Right cardiac atrium (tissue), 5 donors: ENCODE data around the gene C4orf50. TPM values are rescaled to one million over a fixed set of nuclear protein-coding genes. Genes with fewer than 3 reads are reported as not detected.
A peak's percentile ranks its signal among the peaks of the same experiment; 100 is the strongest.

Experiments
- ATAC-seq, 2 donors: fragments of 200-7000 bp; cut with Tn5 transposase; one replicate each; pipeline versions ENCODE4 v1.8.0 to v1.9.1; 2020; ENCODE audit warnings: moderate library complexity in 2 of 2, mild to moderate bottlenecking in 1 of 2
- DNase-seq, 3 donors: peaks; one replicate each; pipeline ENCODE4 v3.0.0-alpha.2; 2020
- H3K27ac ChIP-seq: one replicate; pipeline ENCODE4 v1.5.1; 2013; ENCODE audit warnings: mild to moderate bottlenecking, low read length, control low read depth, moderate library complexity
- H3K27me3 ChIP-seq: one replicate; pipeline ENCODE4 v1.6.1; 2013; ENCODE audit not compliant: control insufficient read depth, insufficient read depth
- H3K4me1 ChIP-seq: one replicate; pipeline ENCODE4 v1.6.1; 2013; ENCODE audit warnings: low read length; ENCODE audit not compliant: control insufficient read depth, insufficient read depth
- H3K4me3 ChIP-seq: one replicate; pipeline ENCODE4 v1.5.1; 2013; ENCODE audit warnings: low read length, control low read depth
- H3K9me3 ChIP-seq: one replicate; pipeline ENCODE4 v1.6.1; 2013; ENCODE audit warnings: low read length; ENCODE audit not compliant: control insufficient read depth
- WGBS: extraction: QIAGEN DNeasy Blood & Tissue Kit; methylation state at CpG from one replicate; pipeline ENCODE4 v1.1.7; 2013; 5-methylcytosine and 5-hydroxymethylcytosine counted together
- intact Hi-C, 4 donors: fragments of 100-400 bp; cut with DNase I; formaldehyde crosslinking; loops; one replicate each; pipeline versions ENCODE4 v1.11.0 to v1.14.0; 2022 to 2023
- polyA plus RNA-seq: library from polyadenylated mRNA; stranded (reverse); fragments of 200-250 nt; gene quantifications from one replicate; pipeline ENCODE4 v1.2.3, GENCODE V29; 2013
- total RNA-seq, 4 donors: library from RNA; stranded (reverse); fragmentation: NEBNext Ultra II Directional; extraction: Animal tissue kit (Norgen Biotek cat#: 25700); gene quantifications; one replicate each; pipeline ENCODE4 v1.2.1, GENCODE V29; 2021
- donor health status: healthy with polysubstance abuse.
- donor health status: DM: no; HTN: yes; CAD: no.
- donor health status: DM: no; HTN: no; CAD: no.
- donor health status: DM: no; HTN: yes; CAD: no; lungs with severe emphysema.
- donor health status: DM: yes; HTN: yes; CAD: no.

C4orf50 gene
- total and polyA plus RNA-seq, 5 donors: 0.02 to 0.03 (median 0.03) TPM; not detected in 2

- 37% methylated on average over 7 of the region's 7 CpGs for WGBS
- intact Hi-C loops: no loop called here
- Histone ChIP-seq H3K27me3 (no peaks in the 10 kb centered on the region), H3K4me1 (no peaks in the 10 kb centered on the region), H3K27ac (no peak overlapping the region), H3K9me3 (peaks cover 3% of the 10 kb centered on the region), H3K4me3 (no peak overlapping the region)
- ATAC-seq (no peak), DNase-seq (no peak)
These were observed 124.0 kb downstream of the C4orf50 start for GRCh38 chr4:5894266-5894665.

- WGBS: 64% methylated on average over 8 of the region's 8 CpGs
- H3K27me3 ChIP-seq: no peaks in the 10 kb centered on the region
- DNase-seq (no peak), ATAC-seq (no peak)
- intact Hi-C loops: no loop called here
- H3K4me3 ChIP-seq: no peak overlapping the region
- no peak overlapping the region for H3K27ac ChIP-seq
- no peaks in the 10 kb centered on the region for H3K4me1 ChIP-seq
- peaks cover 3% of the 10 kb centered on the region for H3K9me3 ChIP-seq
These were observed 124.6 kb downstream of the C4orf50 start for GRCh38 chr4:5893591-5893990.

- DNase-seq: peak in 1 of 3 donors; percentile 56
- no peaks in the 10 kb centered on the region for H3K27me3 ChIP-seq
These were observed 125.1 kb downstream of the C4orf50 start, which contains the start of gene CRMP1 for GRCh38 chr4:5893004-5893580. CRMP1 (minus strand) TSS chr4:5893086; CDS start chr4:5892969, 117 bp downstream.

GRCh38 chr4:5892323-5893003 lies 125.8 kb downstream of the C4orf50 start:
- peaks cover 3% of the 10 kb centered on the region for H3K9me3 ChIP-seq
- peak overlapping the region; percentile 11 for H3K4me3 ChIP-seq
- no peak overlapping the region for H3K27ac ChIP-seq
- WGBS: 2% methylated on average over 100 of the region's 100 CpGs
- peak in 1 of 3 donors; percentile 39 for DNase-seq
- H3K27me3 ChIP-seq: no peaks in the 10 kb centered on the region
- no peaks in the 10 kb centered on the region for H3K4me1 ChIP-seq
- intact Hi-C loops: no loop called here
- no peak for ATAC-seq

More at GRCh38 chr4:5893004-5893580, 125.1 kb downstream of the C4orf50 start, which contains the start of gene CRMP1:
- peak within 1 kb of the TSS; percentile 11 for H3K4me3 ChIP-seq
- H3K9me3 ChIP-seq: peaks cover 3% of the 10 kb centered on the region
- no peaks in the 10 kb centered on the region for H3K4me1 ChIP-seq
- intact Hi-C loops: no loop called here
- WGBS: 4% methylated on average over 67 of the region's 67 CpGs
- ATAC-seq: peak; percentile 36 to 45
- H3K27ac ChIP-seq: no peak within 1 kb of the TSS

- H3K27me3 ChIP-seq: no peaks in the 10 kb centered on the region
- ATAC-seq (no peak), DNase-seq (no peak)
- H3K27ac ChIP-seq: no peak overlapping the region
- no peak overlapping the region for H3K4me3 ChIP-seq
- H3K4me1 ChIP-seq: no peaks in the 10 kb centered on the region
- H3K9me3 ChIP-seq: no peaks in the 10 kb centered on the region
- 12% methylated on average over 34 of the region's 34 CpGs for WGBS
- intact Hi-C loops: no loop called here
These were observed 126.5 kb downstream of the C4orf50 start for GRCh38 chr4:5891563-5892322.

- Histone ChIP-seq H3K9me3 (no peaks in the 10 kb centered on the region), H3K27me3 (no peaks in the 10 kb centered on the region), H3K4me3 (no peak overlapping the region), H3K4me1 (no peaks in the 10 kb centered on the region), H3K27ac (no peak overlapping the region)
- ATAC-seq (no peak), DNase-seq (peak in 1 of 3 donors; percentile 44)
- intact Hi-C loops: no loop called here
- 1% methylated on average over 41 of the region's 41 CpGs for WGBS
These were observed 128.0 kb downstream of the C4orf50 start for GRCh38 chr4:5890063-5890727.

GRCh38 chr4:5889002-5889696 lies 129.1 kb downstream of the C4orf50 start:
- no peak overlapping the region for H3K4me3 ChIP-seq
- no peak for ATAC-seq
- no peaks in the 10 kb centered on the region for H3K4me1 ChIP-seq
- H3K27me3 ChIP-seq: no peaks in the 10 kb centered on the region
- no peak overlapping the region for H3K27ac ChIP-seq
- no peaks in the 10 kb centered on the region for H3K9me3 ChIP-seq
- DNase-seq: peak in 1 of 3 donors; percentile 45
- WGBS: 23% methylated on average over 8 of the region's 8 CpGs
- intact Hi-C loops: no loop called here

GRCh38 chr4:5888222-5889001 lies 129.8 kb downstream of the C4orf50 start:
- Histone ChIP-seq H3K27me3 (no peaks in the 10 kb centered on the region), H3K4me3 (peak overlapping the region; percentile 48), H3K27ac (no peak overlapping the region), H3K9me3 (no peaks in the 10 kb centered on the region), H3K4me1 (no peaks in the 10 kb centered on the region)
- intact Hi-C loops: no loop called here
- peak in 1 of 3 donors; percentile 34 for DNase-seq
- WGBS: 1% methylated on average over 79 of the region's 81 CpGs
- peak; percentile 25 to 37 for ATAC-seq

- 1% methylated on average over 70 of the region's 70 CpGs for WGBS
- H3K4me1 ChIP-seq: no peaks in the 10 kb centered on the region
- intact Hi-C loops: no loop called here
- H3K9me3 ChIP-seq: no peaks in the 10 kb centered on the region
- H3K4me3 ChIP-seq: peak overlapping the region; percentile 48
- peak; percentile 37 to 40 for ATAC-seq
- no peaks in the 10 kb centered on the region for H3K27me3 ChIP-seq
- H3K27ac ChIP-seq: no peak overlapping the region
- peak; percentile 16 to 65 (median 64) for DNase-seq
These were observed 130.6 kb downstream of the C4orf50 start for GRCh38 chr4:5887361-5888221.
